KOPT-K1 (cell line): Measurements from ENCODE around the gene ITM2A.
A peak's percentile ranks its signal among the peaks of the same experiment; 100 is the strongest.

Experiments used
- H3K27ac ChIP-seq: fragments of 200-600 bp; sonication (generic); 2 replicates; pipeline ENCODE4 v1.5.1; 2016; ENCODE audit warnings: antibody characterized with exemption, mild to moderate bottlenecking, low read depth, low read length; ENCODE audit not compliant: poor library complexity, severe bottlenecking
- H3K36me3 ChIP-seq: fragments of 200-600 bp; sonication (generic); 2 replicates; pipeline ENCODE4 v1.5.1; 2017; ENCODE audit warnings: antibody characterized with exemption, mild to moderate bottlenecking, low read length, moderate library complexity; ENCODE audit not compliant: insufficient read depth
- H3K9me3 ChIP-seq: fragments of 200-600 bp; sonication (generic); 2 replicates; pipeline ENCODE4 v1.5.1; 2017; ENCODE audit warnings: antibody characterized with exemption, low read length, mild to moderate bottlenecking; ENCODE audit not compliant: insufficient read depth, poor library complexity, severe bottlenecking

Gene ITM2A

DNA sequence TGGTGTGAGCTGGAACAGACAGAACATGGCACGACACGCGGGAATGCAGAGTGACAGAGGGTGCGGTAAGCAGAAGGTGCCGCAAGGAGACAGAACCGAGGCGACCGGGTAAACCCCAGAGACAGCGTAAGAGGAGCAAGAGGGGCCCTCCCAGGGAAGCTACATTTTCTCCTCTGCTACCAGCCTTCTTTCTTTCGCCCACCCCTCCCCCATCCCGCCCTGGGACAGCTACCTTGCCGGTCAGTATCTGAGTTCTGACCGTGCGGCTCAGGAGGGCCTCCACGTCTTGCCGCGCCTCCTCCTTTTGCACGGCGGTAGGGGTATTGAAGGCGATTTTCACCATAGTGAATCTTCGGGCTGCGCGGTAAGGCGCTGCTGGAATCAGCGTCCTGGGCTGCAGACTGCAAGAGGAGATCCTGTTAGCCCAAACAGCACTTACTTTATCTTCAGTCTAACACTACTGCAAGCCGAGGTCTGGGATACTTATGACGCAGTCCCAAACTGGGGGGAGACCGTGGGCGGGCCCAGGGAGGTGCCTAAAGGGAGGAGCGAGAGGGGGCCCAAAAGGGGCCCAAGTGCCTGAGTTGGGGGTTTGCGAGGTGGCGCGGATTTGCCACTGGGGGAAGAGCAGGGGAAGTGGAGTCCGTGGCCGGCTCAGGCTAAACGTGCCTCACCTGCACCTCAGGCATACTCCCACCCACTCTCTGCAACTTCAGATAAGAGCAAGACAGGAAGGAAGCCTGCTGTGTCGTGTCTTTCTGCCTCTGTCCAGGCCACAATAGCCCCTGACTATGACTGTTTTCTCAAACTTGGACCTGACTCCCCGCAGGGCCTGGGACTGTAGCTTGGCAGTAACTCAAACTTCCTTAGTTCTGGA lies at the start of gene ITM2A:
Gene ITM2A, minus strand, starts transcription at position 462 of the 877 bp plus-strand sequence. Its CDS starts 119 bp downstream, at position 343.
- peak within 1 kb of the TSS; percentile 88 for H3K27ac ChIP-seq
- no peaks in the 10 kb centered on the region for H3K9me3 ChIP-seq
- peaks cover 12% of the 10 kb centered on the region for H3K36me3 ChIP-seq

DNA sequence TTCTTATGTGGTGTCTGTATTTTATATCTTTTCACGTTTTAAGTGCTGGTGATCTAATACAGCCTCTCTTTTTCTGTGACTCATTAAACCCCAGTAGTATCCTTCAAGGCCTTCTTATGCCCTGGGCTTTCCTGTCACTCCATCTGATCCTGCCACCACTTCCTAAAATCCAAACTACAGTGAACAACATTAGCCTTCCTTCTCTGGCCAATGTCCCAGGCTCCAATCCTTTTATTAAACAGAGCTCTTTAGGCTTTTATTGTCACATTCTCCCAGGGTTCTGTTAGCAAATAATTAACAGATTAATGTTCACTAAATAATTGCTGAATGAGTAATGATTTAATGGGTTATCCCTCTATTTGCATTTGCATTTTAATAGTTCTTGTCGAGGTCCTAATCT lies 47.9 kb upstream of the ITM2A start:
- Histone ChIP-seq H3K36me3 (no peaks in the 10 kb centered on the region), H3K27ac (no peak overlapping the region), H3K9me3 (no peaks in the 10 kb centered on the region)

DNA sequence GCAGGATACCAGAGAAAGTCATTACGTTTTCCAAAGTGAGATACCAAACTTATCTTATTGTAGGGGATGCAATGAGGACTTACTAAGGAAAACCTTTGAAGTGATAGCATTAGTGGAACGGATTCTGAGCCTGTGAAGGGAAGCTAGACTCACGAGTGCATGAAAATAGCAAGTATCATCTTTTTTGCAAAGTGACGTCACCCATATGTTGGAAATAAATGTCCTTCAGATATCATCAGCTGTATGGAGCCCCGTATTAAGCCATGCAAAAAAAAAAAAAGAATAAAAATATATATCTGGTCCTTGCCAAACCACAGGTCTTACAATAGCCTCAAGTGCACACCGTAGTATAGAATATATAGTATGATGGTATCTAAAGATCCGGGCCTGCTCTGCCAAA lies 46.8 kb upstream of the ITM2A start:
- H3K27ac ChIP-seq: no peak overlapping the region
- no peaks in the 10 kb centered on the region for H3K36me3 ChIP-seq
- H3K9me3 ChIP-seq: no peaks in the 10 kb centered on the region

DNA sequence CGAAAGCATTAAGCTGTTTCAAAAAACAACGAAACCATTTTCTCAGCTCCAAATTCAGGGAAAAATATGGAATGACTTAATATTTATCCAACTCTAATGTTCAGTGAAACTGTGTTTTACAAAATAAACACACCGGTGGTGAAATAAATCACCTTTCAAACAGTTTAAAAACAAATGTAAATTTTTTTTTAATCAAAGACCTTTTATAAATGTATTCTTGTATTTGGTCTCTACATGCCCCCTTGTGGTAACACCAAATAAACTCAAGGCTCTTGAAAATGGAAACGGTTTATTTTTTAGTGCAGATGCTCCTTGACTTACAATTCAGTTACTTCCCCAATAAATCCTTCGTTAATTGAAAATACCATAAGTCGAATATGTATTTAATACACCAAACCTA lies 45.8 kb upstream of the ITM2A start:
- Histone ChIP-seq H3K27ac (peak overlapping the region; percentile 71), H3K36me3 (no peaks in the 10 kb centered on the region), H3K9me3 (peaks cover 8% of the 10 kb centered on the region)

DNA sequence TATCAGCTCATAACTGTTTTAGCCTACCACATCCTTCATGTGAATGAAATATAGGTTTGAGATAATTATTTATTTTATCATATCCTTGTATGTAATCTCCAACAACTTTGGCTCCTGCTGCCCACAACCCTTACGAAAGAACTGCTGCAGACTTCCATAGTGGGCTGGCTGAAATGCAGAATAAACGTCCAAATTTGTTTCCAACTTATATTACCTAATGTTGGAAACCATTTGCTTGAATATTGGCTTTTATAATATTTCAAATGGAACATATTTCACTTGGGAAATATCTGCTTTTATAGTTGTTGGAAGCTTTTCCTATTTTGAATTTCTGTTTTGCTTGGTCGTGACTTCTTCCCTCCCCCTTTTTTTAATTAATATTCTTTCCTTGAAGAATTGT lies 45.0 kb upstream of the ITM2A start:
- Histone ChIP-seq H3K27ac (peak overlapping the region; percentile 71), H3K36me3 (no peaks in the 10 kb centered on the region), H3K9me3 (peaks cover 11% of the 10 kb centered on the region)

DNA sequence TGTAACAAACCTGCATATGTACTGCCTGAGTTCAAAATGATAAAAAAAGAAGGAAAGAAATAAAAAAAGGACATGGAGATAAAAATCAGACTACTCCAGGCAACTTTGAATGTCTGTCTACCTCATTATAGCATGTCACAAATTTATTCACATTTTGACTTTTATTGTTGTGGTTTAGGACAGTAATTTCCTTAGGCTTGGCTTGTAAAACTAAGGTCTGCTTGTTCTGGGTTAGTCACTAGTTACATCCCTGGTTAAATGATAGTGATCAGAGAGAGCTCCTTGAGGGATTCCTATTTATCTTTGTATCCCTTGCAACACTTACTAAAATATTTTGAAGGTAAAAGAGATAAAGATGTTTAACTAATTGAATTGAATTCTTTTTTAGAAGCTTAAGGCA lies 42.5 kb upstream of the ITM2A start:
- Histone ChIP-seq H3K27ac (no peak overlapping the region), H3K36me3 (no peaks in the 10 kb centered on the region), H3K9me3 (peaks cover 11% of the 10 kb centered on the region)

DNA sequence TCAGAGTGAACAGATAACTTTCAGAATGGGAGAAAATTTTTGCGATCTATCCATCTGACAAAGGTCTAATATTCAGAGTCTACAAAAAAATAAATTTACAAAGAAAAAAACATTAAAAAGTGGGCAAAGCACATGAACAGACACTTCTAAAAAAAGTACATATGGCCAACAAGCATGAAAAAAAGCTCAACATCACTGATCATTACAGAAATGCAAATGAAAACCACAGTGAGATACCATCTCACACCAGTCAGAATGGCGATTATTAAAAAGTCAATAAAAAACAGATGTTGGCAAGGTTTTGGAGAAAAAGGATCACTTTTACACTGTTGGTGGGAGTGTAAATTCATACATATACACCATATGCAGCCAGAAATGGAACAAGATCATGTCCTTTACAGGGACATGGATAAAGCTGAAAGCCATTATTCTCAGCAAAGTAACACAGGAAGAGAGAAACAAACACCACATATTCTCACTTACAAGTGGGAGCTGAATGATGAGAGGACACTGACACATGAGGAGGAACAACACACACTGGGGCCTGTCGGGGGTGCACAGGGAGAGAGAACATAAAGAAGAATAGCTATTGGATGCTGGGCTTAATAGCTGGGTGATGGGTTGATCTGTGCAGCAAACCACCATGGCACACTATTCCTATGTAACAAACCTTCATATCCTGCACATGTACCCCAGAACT lies 41.6 kb upstream of the ITM2A start:
- no peak overlapping the region for H3K27ac ChIP-seq
- H3K36me3 ChIP-seq: no peaks in the 10 kb centered on the region
- peaks cover 11% of the 10 kb centered on the region for H3K9me3 ChIP-seq

DNA sequence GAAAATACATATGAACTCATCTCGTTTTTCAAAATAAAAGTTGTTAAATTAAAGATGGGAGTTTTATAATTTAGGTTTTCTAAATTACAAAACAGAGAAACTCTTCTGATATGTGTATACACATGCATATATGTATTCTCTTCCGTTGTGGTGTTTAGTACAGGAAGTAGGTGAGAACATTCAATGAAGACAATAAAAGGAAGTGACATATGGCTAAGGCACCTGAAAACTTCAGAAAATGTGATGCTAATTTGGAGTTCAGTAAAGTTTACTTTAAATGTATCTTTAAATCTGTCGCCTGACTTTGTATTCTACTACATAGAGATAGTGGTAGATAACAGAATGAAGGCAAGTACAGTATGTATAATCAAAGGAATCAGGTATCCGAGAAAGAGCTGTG lies 33.5 kb upstream of the ITM2A start:
- Histone ChIP-seq H3K27ac (no peak overlapping the region), H3K36me3 (no peaks in the 10 kb centered on the region), H3K9me3 (no peaks in the 10 kb centered on the region)

DNA sequence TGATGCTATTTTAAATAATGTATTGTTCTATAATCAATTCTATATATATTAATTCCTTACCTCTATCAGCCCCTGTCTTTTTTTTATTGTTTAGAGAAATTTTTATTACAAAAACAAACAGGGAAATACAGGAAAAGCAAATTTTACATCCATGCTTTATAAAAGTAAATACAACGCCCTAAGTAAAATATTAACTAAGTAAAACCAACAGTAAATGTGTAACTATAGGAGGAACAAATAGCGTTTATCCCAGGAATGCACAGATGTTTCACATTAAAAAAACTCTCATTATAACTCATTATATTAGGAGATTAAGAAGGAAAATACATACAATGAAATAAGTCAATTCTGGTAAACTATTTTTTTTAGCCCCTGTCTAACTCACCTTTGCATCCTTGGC lies 8.2 kb upstream of the ITM2A start:
- no peak overlapping the region for H3K27ac ChIP-seq
- peaks cover under 1% of the 10 kb centered on the region; the same call in 1 of the 2 replicates for H3K36me3 ChIP-seq
- H3K9me3 ChIP-seq: no peaks in the 10 kb centered on the region

DNA sequence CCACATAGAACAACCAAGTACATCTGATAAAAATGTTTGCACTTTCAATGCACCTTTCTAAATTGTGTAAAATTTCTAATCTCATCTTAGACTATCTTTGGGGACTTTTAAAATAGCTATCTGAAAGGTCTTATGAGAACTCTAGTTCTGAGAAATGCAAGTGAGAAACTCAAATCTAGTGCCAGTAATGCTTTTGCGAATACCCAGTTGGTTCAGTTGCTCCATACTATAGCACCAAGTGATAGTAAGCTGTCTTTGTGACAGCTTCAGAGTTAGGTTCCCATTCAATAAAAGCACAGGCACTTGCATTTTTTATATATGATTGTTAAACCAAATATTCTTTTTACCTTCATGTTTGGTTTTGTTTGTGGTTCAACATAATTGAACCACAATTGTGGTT lies 4.5 kb upstream of the ITM2A start:
- Histone ChIP-seq H3K27ac (no peak overlapping the region), H3K36me3 (no peaks in the 10 kb centered on the region), H3K9me3 (no peaks in the 10 kb centered on the region)

DNA sequence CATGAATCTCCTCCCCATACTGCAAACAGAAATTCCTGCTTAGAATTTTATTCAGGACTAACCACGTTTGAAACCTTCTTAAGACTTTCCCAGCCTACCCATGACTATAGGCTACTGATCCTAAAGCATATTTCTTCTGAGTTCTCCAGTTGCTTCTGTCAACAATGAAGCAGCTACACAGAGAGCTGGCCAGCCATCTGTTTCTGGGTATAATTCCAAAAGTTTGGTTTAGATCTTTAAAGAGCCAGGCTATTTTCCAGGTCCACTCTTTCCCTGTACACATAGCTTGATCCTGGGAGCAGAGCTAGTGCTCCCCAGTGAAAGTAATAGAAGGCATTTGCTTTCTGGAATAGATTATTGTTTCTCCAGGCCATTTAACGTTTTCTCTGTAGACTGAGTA lies 4.0 kb upstream of the ITM2A start:
- H3K36me3 ChIP-seq: no peaks in the 10 kb centered on the region
- H3K9me3 ChIP-seq: no peaks in the 10 kb centered on the region
- no peak overlapping the region for H3K27ac ChIP-seq

DNA sequence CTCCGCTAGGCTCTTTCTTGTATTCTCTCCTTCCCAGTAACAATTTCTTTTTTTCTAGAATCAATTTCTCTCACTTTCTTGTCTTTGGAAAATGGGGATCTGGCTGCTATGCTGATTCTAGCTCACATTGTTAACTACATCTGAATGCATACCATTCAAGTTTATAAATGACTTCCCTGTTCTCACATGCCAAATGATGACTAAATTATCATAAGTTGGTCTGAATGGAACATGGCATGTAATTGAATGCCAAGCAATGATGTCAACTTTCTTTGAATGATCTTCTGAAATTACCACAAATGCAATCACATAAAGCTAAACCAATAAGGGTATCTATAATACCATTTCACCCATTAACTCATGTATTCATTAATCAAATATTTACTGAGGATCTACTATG lies 2.7 kb upstream of the ITM2A start:
- Histone ChIP-seq H3K27ac (no peak overlapping the region), H3K9me3 (no peaks in the 10 kb centered on the region), H3K36me3 (no peaks in the 10 kb centered on the region)

DNA sequence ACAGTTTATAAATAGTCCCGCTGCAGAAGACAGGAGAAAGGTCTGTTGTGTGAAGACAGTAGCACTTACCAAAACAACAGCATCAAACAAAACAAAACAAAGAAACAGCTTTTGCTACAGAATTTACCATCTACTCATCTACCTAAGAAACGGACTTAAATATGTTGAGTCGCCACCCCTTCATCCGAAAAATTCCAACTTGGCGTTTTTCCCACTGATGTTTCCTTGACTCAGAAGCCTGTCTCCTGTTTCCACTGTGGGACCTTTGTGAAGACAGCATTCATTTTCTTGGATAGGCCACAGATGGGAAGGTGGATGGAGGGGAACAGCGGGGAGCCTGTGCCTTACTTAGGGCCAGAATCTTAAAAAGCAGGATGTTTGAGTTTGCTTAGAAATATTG lies 1.3 kb upstream of the ITM2A start:
- Histone ChIP-seq H3K36me3 (no peaks in the 10 kb centered on the region), H3K27ac (peak overlapping the region; percentile 88), H3K9me3 (no peaks in the 10 kb centered on the region)

DNA sequence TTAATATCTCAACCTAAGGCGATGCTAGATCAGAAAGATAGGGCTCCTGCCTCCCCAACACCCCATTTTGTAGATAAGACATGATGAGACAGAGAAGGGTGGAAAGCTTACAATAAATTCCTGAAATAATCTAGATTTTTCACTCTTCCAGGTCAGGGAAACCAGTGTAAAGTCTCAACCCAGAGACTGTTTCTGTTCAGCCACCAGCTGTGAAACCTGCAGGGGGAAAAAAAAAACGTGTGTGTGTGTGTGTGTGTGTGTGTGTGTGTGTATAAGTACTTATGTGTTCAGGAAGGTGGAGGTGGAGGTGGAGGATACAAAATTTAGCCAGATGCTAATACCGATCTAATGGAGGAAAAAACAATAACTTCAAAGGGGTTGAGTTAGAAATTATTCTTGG lies 773 bp upstream of the ITM2A start:
- Histone ChIP-seq H3K27ac (peak overlapping the region; percentile 88), H3K9me3 (no peaks in the 10 kb centered on the region), H3K36me3 (peaks cover 4% of the 10 kb centered on the region)

DNA sequence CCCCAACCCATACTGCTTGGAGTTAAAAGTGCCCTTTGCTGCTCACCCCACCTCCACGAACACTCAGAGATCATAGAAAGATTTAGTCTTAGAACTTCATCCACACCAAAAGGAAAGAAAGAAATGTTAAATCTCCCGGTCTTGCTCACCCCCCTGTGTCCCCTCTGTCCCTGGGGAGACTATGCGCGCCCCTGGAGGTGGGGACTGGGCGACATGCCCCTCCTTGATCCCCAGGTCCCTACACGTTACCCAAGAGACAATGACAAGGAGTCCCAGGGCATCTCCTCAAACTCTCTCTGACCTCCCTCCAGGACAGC lies 620 bp downstream of the ITM2A start:
- Histone ChIP-seq H3K36me3 (peaks cover 18% of the 10 kb centered on the region), H3K27ac (peak overlapping the region; percentile 88), H3K9me3 (no peaks in the 10 kb centered on the region)

DNA sequence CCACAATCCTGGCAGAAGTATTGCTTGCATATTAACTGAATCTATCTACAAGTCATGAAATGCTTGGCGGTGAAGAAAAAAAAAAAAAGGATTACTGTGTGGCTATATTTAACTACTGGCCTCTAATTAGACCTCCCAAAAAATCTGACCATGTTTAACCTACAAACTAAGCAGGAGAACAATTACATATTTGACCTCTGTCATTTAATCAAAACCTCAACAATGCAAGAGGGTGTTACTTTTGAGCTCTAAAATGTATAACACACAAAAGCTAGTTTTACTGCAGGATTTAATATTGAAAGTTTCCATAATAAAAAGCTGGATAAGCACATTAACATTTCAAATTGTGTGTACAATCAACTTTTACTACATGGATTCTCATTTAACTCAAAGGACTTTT lies 1.5 kb downstream of the ITM2A start:
- peak overlapping the region; percentile 88 for H3K27ac ChIP-seq
- no peaks in the 10 kb centered on the region for H3K9me3 ChIP-seq
- peaks cover 27% of the 10 kb centered on the region for H3K36me3 ChIP-seq
